GM18907 (cell line): ENCODE data around the gene TRMT1.

Experiments
- ATAC-seq: cut with Tn5 transposase; IDR thresholded peaks from one replicate; pipeline ENCODE4 v1.9.1; 2021; ENCODE audit warnings: mild to moderate bottlenecking, moderate library complexity; ENCODE audit not compliant: unreplicated experiment

The TRMT1 gene

GRCh38 chr19:13092606-13093235 lies 23.8 kb downstream of the TRMT1 start:
- ATAC-seq, result no peak

DNA sequence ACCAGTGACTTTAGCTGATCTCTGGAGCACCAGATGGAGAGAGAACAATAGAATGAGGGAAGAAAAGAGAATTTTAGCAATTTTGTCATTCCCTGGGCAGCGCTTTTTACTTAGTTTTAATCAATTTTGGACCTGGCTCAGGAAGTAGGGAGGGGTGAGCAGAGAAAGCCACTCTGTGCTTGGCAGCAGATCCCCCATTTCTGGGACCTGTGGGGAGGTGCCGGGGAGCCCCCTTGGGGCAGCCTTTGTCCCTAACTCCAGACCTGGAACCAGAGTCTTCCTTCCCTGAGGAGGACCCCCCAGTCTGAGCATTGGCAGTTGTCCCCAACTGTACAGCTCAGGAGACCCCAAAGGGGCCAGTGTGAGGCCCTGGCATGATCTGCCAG lies 24.4 kb downstream of the TRMT1 start:
- no peak for ATAC-seq

- ATAC-seq, result no peak
Measured at GRCh38 chr19:13091400-13092157, 25.0 kb downstream of the TRMT1 start.

DNA sequence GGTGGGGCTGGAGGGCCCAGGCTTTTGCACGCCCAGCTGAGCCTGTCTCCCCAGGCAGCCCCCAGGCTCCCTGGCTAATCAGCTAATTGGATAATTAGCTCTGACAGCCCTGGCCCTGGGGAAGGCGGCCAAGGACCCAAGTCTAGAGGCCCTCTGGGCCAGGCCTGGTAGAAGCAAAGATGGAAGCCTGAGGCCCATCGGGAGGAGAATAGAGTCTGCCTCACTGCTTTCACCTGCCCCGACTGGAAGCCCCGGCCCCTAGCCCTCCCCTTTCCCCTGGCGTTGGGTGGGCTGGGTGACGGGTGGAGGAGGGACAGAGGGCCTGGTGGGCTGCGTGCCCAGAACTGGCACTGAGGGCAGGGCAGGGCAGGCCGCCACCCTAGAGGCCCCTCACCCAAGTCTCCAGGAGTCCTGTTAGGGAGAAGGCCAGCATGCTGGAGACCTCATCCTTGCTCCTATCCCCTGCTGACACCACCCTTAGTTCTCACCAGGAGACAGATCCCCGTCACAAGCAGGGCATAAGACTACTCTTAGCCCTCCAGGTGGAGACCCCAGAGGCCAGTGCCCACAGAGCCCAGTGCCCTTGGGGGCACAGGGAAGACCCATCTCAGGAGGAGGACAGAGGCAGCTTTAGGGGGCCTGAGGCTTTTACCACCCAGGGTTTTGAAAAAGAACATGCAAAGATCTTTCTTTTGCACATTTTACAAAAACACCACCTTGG lies 25.9 kb downstream of the TRMT1 start:
- no peak for ATAC-seq

DNA sequence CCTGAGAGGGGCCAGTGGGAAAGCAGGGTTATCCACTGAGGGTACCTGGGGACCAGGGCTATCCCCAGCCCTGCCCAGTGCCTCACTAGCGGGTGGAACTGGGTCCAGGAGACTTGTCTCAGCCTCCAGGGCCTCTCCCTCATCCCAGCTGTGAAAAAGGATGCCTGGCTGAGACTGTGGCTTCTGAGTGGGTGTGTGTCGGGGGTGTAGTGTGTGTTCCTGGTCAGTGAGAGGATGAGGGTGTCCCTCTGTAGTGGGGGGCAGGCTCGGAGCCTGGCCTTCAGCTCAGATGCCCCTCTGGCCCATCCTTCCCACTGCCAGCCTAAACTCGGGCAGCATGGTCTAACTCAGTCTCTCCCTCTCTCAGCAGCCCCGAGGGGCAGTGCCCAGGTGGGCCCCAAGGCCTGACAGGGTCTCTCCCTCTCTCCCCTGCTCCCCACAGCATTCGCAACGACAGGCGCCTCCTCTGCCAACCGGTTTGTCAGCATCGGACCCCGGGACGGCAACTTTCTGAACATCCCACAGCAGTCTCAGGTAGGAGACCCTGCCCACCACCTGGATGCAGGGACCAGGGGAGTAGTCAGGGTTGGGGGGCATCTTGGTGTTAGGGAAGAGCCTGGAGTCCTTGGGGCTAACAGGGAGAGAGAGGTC lies 26.6 kb downstream of the TRMT1 start:
- no peak for ATAC-seq

DNA sequence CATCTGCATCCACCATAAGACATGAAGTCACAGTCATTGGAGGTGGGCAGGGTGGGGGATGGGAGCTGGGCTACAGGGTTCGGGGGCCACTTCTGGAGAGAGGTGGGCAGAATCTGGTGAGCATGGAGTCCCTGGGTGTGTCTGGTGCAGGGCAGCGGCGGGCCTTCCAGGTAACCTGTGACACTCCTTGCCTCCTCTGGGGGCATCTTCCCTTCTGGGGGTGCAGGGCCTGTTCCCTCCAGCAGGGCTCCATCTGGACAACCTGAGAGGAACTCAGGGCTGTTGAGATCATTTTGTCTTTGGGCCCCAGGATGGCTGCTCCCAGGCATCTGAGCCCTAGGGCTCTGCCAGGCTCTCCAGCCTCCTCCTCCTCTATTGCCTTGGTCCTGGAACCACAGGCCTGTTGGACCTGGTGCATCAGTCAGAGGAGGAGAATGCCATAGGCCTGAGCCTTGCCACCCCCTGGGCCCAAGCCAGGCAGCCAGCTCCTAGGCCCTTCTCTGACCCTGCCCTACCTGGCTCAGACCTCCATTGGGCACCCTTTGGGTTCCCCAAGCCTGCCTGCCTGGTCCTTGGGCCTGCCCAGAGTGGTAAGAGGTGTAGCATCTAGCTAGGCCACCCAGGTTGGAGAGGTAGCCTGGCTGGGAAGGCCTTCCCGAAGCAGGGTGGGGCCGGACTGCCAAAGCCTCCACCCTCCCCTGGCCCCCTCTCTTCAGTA lies 27.2 kb downstream of the TRMT1 start:
- no peak for ATAC-seq

- ATAC-seq, result no peak
Measured at GRCh38 chr19:13087795-13088537, 28.6 kb downstream of the TRMT1 start.

DNA sequence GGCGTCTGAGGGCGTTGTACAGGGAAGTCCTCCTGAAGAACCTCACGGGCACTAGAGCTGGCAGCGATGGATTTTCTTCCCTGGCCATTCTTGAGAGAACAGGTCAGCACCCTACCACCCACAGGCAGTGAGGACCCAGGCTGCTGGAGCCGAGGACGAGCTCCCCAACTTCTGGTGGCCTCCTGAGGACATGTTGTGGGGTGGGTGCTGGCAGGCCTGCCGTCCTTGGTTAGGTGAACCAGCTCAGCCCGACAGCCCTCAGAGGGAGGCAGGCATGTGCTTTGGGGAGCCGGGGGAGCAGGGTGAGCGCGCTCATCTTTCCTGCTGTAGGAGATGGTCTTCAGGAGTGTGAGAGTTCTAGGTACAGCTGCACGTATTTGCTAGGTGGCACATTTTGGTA lies 29.2 kb downstream of the TRMT1 start:
- ATAC-seq, result no peak

DNA sequence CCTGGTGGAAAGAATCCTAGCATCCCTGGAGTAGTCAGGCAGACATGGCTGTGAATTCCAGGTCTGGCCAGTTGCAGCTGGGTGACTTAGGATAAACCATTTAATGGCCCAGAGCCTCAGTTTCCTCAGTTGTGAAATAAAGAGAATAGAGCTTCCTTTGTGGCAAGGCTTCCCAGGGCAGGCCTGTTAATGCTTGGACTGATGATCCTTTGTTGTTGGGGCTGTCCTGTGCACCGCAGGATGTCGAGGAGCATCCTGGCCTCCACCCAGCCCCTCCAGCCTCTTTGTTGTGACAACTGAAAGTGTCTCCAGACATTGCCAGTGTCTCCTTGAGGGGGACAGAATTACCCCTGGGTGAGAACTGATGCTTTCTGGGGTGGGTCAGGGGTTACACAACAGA lies 30.2 kb downstream of the TRMT1 start:
- ATAC-seq, result no peak

DNA sequence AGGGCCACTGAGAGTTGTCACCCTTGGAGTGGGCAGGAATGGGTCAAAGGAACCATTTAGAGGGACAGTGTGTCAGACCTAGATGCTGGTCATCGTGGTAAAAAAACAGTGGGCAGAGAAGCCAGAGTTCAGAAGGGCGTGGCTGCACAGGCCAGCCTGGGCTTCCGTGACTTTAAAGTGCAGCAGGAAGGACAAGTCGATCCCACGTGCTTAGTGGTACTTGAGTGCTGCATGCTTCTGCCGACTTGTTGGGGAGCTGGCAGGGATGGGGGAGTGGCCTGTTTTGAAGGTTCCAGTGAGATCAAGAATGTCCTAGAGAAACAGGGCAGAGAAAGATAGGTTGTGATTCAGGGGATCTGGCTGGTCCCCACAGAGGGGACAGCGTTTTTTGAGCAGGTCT lies 30.9 kb downstream of the TRMT1 start:
- ATAC-seq, result no peak

DNA sequence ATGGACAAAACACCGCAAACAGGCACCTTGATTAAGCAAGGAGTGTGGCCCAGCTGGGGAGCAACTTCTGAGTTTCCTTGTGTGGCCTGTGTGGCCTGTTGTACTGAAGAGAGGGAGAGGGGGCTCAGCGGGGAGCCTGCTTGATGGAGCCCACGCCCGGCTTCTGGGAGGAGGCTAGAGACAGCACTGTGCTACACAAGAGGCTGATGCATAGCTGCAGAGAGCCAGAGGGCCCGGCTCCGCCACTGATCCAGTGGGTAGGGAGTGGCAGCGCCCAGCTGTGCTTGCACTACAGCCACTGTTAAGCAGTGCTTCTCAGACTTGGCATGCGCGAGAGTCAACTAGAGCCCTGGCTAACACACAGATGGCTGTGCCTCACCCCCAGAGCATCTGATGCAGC lies 32.9 kb downstream of the TRMT1 start:
- no peak for ATAC-seq

DNA sequence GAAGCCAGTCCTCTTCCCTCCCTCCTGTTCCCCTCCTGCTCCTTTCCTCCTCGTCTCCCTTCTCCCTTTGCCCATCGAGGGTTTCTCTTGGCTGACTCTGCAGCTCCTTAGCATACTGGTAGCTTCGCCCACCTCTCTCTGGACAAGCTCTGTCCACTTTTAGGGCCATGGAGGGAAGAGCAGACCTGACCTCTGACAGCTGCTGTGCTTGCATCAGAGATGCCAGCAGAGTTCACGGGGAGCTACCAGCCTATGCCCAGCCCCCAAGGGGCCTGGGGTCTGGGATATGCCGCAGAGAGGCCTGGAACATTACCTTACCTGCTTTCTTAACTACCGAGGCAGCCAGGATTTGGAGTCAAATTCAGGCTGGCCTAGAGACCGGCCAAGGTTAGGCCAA lies 33.5 kb downstream of the TRMT1 start:
- ATAC-seq, result no peak

GRCh38 chr19:13082192-13083007 lies 34.1 kb downstream of the TRMT1 start:
- ATAC-seq, result no peak

GRCh38 chr19:13079542-13079986 lies 37.0 kb downstream of the TRMT1 start:
- ATAC-seq, result no peak

- no peak for ATAC-seq
Measured at GRCh38 chr19:13078897-13079541, 37.5 kb downstream of the TRMT1 start.

- ATAC-seq, result no peak
Measured at GRCh38 chr19:13078381-13078780, 38.2 kb downstream of the TRMT1 start.

GRCh38 chr19:13077240-13077639 lies 39.3 kb downstream of the TRMT1 start:
- no peak for ATAC-seq

DNA sequence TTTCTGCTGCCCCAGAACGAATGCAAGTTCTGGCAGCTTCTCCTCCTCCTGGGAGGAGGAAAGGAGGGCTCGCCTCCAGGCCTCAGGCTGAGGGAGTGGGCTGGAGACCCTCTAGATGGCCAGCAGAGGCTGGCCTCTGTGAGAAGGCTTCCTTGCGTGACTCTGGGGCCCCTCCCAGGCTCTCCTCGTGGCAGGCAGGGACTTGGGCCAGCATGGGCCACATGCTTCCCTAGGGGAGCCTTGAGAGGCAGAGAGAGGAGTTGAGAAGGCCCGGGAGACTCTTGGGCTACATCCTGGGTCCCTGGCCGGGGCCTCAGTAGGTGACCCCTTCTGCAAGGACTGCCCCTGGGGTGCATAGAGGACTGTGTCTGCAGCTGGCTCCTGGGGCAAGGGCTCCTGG lies 39.8 kb downstream of the TRMT1 start:
- ATAC-seq, result no peak

- ATAC-seq, result no peak
Measured at GRCh38 chr19:13076320-13076719, 40.2 kb downstream of the TRMT1 start.
